ENCODE data around the gene ANO7.

Gene ANO7

GRCh38 chr2:241148891-241149674 is 39.4 kb upstream of the ANO7 start, which contains the start of gene PASK:
PASK (minus strand) TSS chr2:241149472; CDS start chr2:241143032, 6,440 bp downstream.
- H3K27ac ChIP-seq (ENCODE audit: low read depth, low read length): peak within 1 kb of the TSS; percentile 43; the same call in 1 of the 2 replicates
- peak within 1 kb of the TSS; percentile 67 for H3K9ac ChIP-seq (ENCODE audit: low read length)
- peaks cover 2% of the 10 kb centered on the region; the same call in 1 of the 2 replicates for H3K27me3 ChIP-seq (ENCODE audit: control insufficient read depth, insufficient read depth, low read length)
- H3K9me3 ChIP-seq (ENCODE audit: control insufficient read depth, insufficient read depth, low read depth, low read length): no peaks in the 10 kb centered on the region
- no peaks in the 10 kb centered on the region; the same call in 1 of the 2 replicates for H3K36me3 ChIP-seq (ENCODE audit: control insufficient read depth, insufficient read depth, low read length)
- peak within 1 kb of the TSS; percentile 75 for H3K4me3 ChIP-seq (ENCODE audit: low read depth, low read length)
- H3K4me1 ChIP-seq (ENCODE audit: control insufficient read depth, insufficient read depth, low read length): peaks cover 17% of the 10 kb centered on the region

- Histone ChIP-seq H3K27me3 (ENCODE audit: control insufficient read depth, insufficient read depth, low read length) (peaks cover 2% of the 10 kb centered on the region; the same call in 1 of the 2 replicates), H3K9me3 (ENCODE audit: control insufficient read depth, insufficient read depth, low read depth, low read length) (no peaks in the 10 kb centered on the region), H3K36me3 (ENCODE audit: control insufficient read depth, insufficient read depth, low read length) (no peaks in the 10 kb centered on the region; the same call in 1 of the 2 replicates), H3K27ac (ENCODE audit: low read depth, low read length) (no peak overlapping the region), H3K9ac (ENCODE audit: low read length) (peak overlapping the region; percentile 8), H3K4me3 (ENCODE audit: low read depth, low read length) (peak overlapping the region; percentile 75), H3K4me1 (ENCODE audit: control insufficient read depth, insufficient read depth, low read length) (peaks cover 17% of the 10 kb centered on the region)
Observed at GRCh38 chr2:241149675-241149924, 38.9 kb upstream of the ANO7 start.

GRCh38 chr2:241149925-241150659 is 38.4 kb upstream of the ANO7 start, which contains the start of gene PPP1R7:
PPP1R7 (plus strand) TSS chr2:241150467; CDS start chr2:241150496, 29 bp downstream.
- Histone ChIP-seq H3K36me3 (ENCODE audit: control insufficient read depth, insufficient read depth, low read length) (peaks cover 3% of the 10 kb centered on the region; the same call in 1 of the 2 replicates), H3K27me3 (ENCODE audit: control insufficient read depth, insufficient read depth, low read length) (peaks cover 2% of the 10 kb centered on the region; the same call in 1 of the 2 replicates), H3K9me3 (ENCODE audit: control insufficient read depth, insufficient read depth, low read depth, low read length) (no peaks in the 10 kb centered on the region), H3K9ac (ENCODE audit: low read length) (peak within 1 kb of the TSS; percentile 67), H3K4me1 (ENCODE audit: control insufficient read depth, insufficient read depth, low read length) (peaks cover 17% of the 10 kb centered on the region), H3K27ac (ENCODE audit: low read depth, low read length) (no peak within 1 kb of the TSS), H3K4me3 (ENCODE audit: low read depth, low read length) (peak within 1 kb of the TSS; percentile 75)

GRCh38 chr2:241150660-241151530 is 37.6 kb upstream of the ANO7 start:
- Histone ChIP-seq H3K27ac (ENCODE audit: low read depth, low read length) (no peak overlapping the region), H3K36me3 (ENCODE audit: control insufficient read depth, insufficient read depth, low read length) (peaks cover 3% of the 10 kb centered on the region; the same call in 1 of the 2 replicates), H3K9ac (ENCODE audit: low read length) (peak overlapping the region; percentile 51), H3K27me3 (ENCODE audit: control insufficient read depth, insufficient read depth, low read length) (peaks cover 2% of the 10 kb centered on the region; the same call in 1 of the 2 replicates), H3K4me3 (ENCODE audit: low read depth, low read length) (peak overlapping the region; percentile 75), H3K4me1 (ENCODE audit: control insufficient read depth, insufficient read depth, low read length) (peaks cover 17% of the 10 kb centered on the region), H3K9me3 (ENCODE audit: control insufficient read depth, insufficient read depth, low read depth, low read length) (no peaks in the 10 kb centered on the region)

- Histone ChIP-seq H3K9ac (ENCODE audit: low read length) (no peak overlapping the region), H3K27me3 (ENCODE audit: control insufficient read depth, insufficient read depth, low read length) (peaks cover 2% of the 10 kb centered on the region; the same call in 1 of the 2 replicates), H3K4me1 (ENCODE audit: control insufficient read depth, insufficient read depth, low read length) (peaks cover 17% of the 10 kb centered on the region), H3K4me3 (ENCODE audit: low read depth, low read length) (no peak overlapping the region), H3K9me3 (ENCODE audit: control insufficient read depth, insufficient read depth, low read depth, low read length) (no peaks in the 10 kb centered on the region), H3K36me3 (ENCODE audit: control insufficient read depth, insufficient read depth, low read length) (peaks cover 3% of the 10 kb centered on the region; the same call in 1 of the 2 replicates), H3K27ac (ENCODE audit: low read depth, low read length) (no peak overlapping the region)
Observed at GRCh38 chr2:241151934-241152660, 36.4 kb upstream of the ANO7 start.

- H3K4me1 ChIP-seq (ENCODE audit: control insufficient read depth, insufficient read depth, low read length): peaks cover 10% of the 10 kb centered on the region
- no peaks in the 10 kb centered on the region; the same call in 1 of the 2 replicates for H3K27me3 ChIP-seq (ENCODE audit: control insufficient read depth, insufficient read depth, low read length)
- H3K9ac ChIP-seq (ENCODE audit: low read length): no peak overlapping the region
- H3K4me3 ChIP-seq (ENCODE audit: low read depth, low read length): no peak overlapping the region
- peaks cover 14% of the 10 kb centered on the region for H3K36me3 ChIP-seq (ENCODE audit: control insufficient read depth, insufficient read depth, low read length)
- H3K27ac ChIP-seq (ENCODE audit: low read depth, low read length): no peak overlapping the region
- H3K9me3 ChIP-seq (ENCODE audit: control insufficient read depth, insufficient read depth, low read depth, low read length): no peaks in the 10 kb centered on the region
Observed at GRCh38 chr2:241153616-241154015, 34.9 kb upstream of the ANO7 start.

- Histone ChIP-seq H3K4me1 (ENCODE audit: control insufficient read depth, insufficient read depth, low read length) (peaks cover 10% of the 10 kb centered on the region), H3K9ac (ENCODE audit: low read length) (no peak overlapping the region)
Observed at GRCh38 chr2:241154915-241155314, 33.6 kb upstream of the ANO7 start.

GRCh38 chr2:241155936-241156335 is 32.5 kb upstream of the ANO7 start:
- peaks cover 28% of the 10 kb centered on the region for H3K36me3 ChIP-seq (ENCODE audit: control insufficient read depth, insufficient read depth, low read length)
- H3K9ac ChIP-seq (ENCODE audit: low read length): no peak overlapping the region
- H3K27ac ChIP-seq (ENCODE audit: low read depth, low read length): no peak overlapping the region
- no peak overlapping the region for H3K4me3 ChIP-seq (ENCODE audit: low read depth, low read length)
- no peaks in the 10 kb centered on the region for H3K9me3 ChIP-seq (ENCODE audit: control insufficient read depth, insufficient read depth, low read depth, low read length)
- H3K27me3 ChIP-seq (ENCODE audit: control insufficient read depth, insufficient read depth, low read length): no peaks in the 10 kb centered on the region
- peaks cover 10% of the 10 kb centered on the region for H3K4me1 ChIP-seq (ENCODE audit: control insufficient read depth, insufficient read depth, low read length)

More at GRCh38 chr2:241154915-241155314, 33.6 kb upstream of the ANO7 start:
- Histone ChIP-seq H3K4me3 (ENCODE audit: low read depth, low read length) (no peak overlapping the region), H3K9me3 (ENCODE audit: control insufficient read depth, insufficient read depth, low read depth, low read length) (no peaks in the 10 kb centered on the region), H3K36me3 (ENCODE audit: control insufficient read depth, insufficient read depth, low read length) (peaks cover 22% of the 10 kb centered on the region), H3K27me3 (ENCODE audit: control insufficient read depth, insufficient read depth, low read length) (no peaks in the 10 kb centered on the region), H3K27ac (ENCODE audit: low read depth, low read length) (no peak overlapping the region)

- Histone ChIP-seq H3K4me1 (ENCODE audit: control insufficient read depth, insufficient read depth, low read length) (peaks cover 2% of the 10 kb centered on the region; the same call in 1 of the 2 replicates), H3K27ac (ENCODE audit: low read depth, low read length) (no peak overlapping the region), H3K9me3 (ENCODE audit: control insufficient read depth, insufficient read depth, low read depth, low read length) (no peaks in the 10 kb centered on the region), H3K36me3 (ENCODE audit: control insufficient read depth, insufficient read depth, low read length) (peaks cover 32% of the 10 kb centered on the region), H3K9ac (ENCODE audit: low read length) (no peak overlapping the region), H3K4me3 (ENCODE audit: low read depth, low read length) (no peak overlapping the region), H3K27me3 (ENCODE audit: control insufficient read depth, insufficient read depth, low read length) (no peaks in the 10 kb centered on the region)
Observed at GRCh38 chr2:241156971-241157441, 31.5 kb upstream of the ANO7 start.

Measured in HUES6 (cell line).